OCI-LY1 (cell line): ENCODE measurements around the gene BEND6.

ENCODE experiments used
- H2AFZ ChIP-seq: fragments of 200-600 bp; sonication (generic), shearing (Covaris generic); 2 replicates; pipeline ENCODE4 v1.6.0; 2014; ENCODE audit warnings: antibody characterized with exemption, mild to moderate bottlenecking, low read length
- H3F3A ChIP-seq: fragments of 200-600 bp; sonication (generic), shearing (Covaris generic); 2 replicates; pipeline ENCODE4 v1.6.0; 2014; ENCODE audit warnings: mild to moderate bottlenecking, antibody characterized with exemption, low read length, moderate library complexity; ENCODE audit not compliant: insufficient read depth
- H3K27ac ChIP-seq: fragments of 200-600 bp; sonication (generic); 2 replicates; pipeline ENCODE4 v1.5.1; 2014; ENCODE audit warnings: low read length, mixed run types, mild to moderate bottlenecking, low read depth; ENCODE audit not compliant: poor library complexity, severe bottlenecking
- H3K27me3 ChIP-seq: fragments of 200-600 bp; sonication (generic); 2 replicates; pipeline ENCODE4 v1.6.0; 2014; ENCODE audit warnings: antibody characterized with exemption, mild to moderate bottlenecking, low read length, moderate library complexity; ENCODE audit not compliant: insufficient read depth
- H3K36me3 ChIP-seq: fragments of 200-600 bp; sonication (generic); 2 replicates; pipeline ENCODE4 v1.6.1; 2014; ENCODE audit warnings: mild to moderate bottlenecking, antibody characterized with exemption, low read length, moderate library complexity, mixed read lengths; ENCODE audit not compliant: insufficient read depth
- H3K4me1 ChIP-seq: fragments of 200-600 bp; sonication (generic); 2 replicates; pipeline ENCODE4 v1.5.1; 2014; ENCODE audit warnings: mild to moderate bottlenecking, low read length, moderate library complexity; ENCODE audit not compliant: insufficient read depth, severe bottlenecking
- H3K4me2 ChIP-seq: fragments of 200-600 bp; sonication (generic), shearing (Covaris generic); 2 replicates; pipeline ENCODE4 v1.6.1; 2014; ENCODE audit warnings: low read length
- H3K4me3 ChIP-seq: fragments of 200-600 bp; sonication (generic); 2 replicates; pipeline ENCODE4 v1.5.1; 2014; ENCODE audit warnings: low read length, low read depth, mild to moderate bottlenecking, mixed read lengths; ENCODE audit not compliant: poor library complexity, severe bottlenecking
- H3K79me2 ChIP-seq: fragments of 200-600 bp; shearing (Covaris generic); 2 replicates; pipeline ENCODE4 v1.6.1; 2016; ENCODE audit warnings: mixed run types, low read length, mixed read lengths; ENCODE audit not compliant: insufficient read depth
- H3K9ac ChIP-seq: fragments of 200-600 bp; sonication (generic), shearing (Covaris generic); 2 replicates; pipeline ENCODE4 v1.6.1; 2014; ENCODE audit warnings: mild to moderate bottlenecking, low read length, mixed read lengths
- H3K9me2 ChIP-seq: fragments of 200-600 bp; sonication (generic), shearing (Covaris generic); 2 replicates; pipeline ENCODE4 v1.6.1; 2014; ENCODE audit warnings: low read depth, mild to moderate bottlenecking, low read length, mixed read lengths
- H3K9me3 ChIP-seq: fragments of 200-600 bp; shearing (Covaris generic); 2 replicates; pipeline ENCODE4 v1.6.1; 2014; ENCODE audit warnings: low read length, mixed read lengths
- H4K20me1 ChIP-seq: fragments of 200-600 bp; sonication (generic), shearing (Covaris generic); 2 replicates; pipeline ENCODE4 v1.6.0; 2016; ENCODE audit warnings: mild to moderate bottlenecking, low read length; ENCODE audit not compliant: insufficient read depth
- EZH2 ChIP-seq: fragments of 200-600 bp; sonication (generic), shearing (Covaris generic); IDR thresholded peaks from 2 replicates; pipeline ENCODE4 v1.8.0; 2017; ENCODE audit warnings: borderline replicate concordance, mixed run types, mild to moderate bottlenecking, antibody characterized with exemption, low read length, moderate library complexity, mixed read lengths
- TF ChIP-seq, protein P1 (sequence below): fragments of 200-600 bp; sonication (generic), shearing (Covaris generic); IDR thresholded peaks from 2 replicates; pipeline ENCODE4 v1.5.1; 2017; ENCODE audit warnings: mild to moderate bottlenecking, antibody characterized with exemption, low read length, moderate library complexity, mixed read lengths

The BEND6 gene

DNA sequence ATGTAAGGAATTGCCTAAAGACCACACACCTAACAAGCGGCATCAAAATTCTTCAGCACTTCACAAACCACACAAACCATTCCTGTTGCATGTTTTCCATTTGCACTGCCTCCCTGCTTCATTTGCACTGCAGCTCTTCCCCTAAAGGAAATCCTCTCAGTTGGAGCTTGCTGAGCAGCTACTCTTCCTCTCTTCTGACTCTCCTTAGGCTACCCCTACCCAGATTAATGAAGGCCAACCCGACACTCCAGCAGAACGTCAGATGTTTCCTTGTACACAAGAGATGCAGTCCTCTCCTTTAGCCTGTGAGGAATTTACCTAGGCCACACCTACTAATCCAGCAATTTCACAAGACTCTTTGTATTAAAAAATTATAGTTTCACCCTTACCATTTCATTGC is 8.1 kb downstream of the BEND6 start:
- Histone ChIP-seq H3K4me2 (no peak overlapping the region), H3K4me1 (no peaks in the 10 kb centered on the region), H3K36me3 (no peaks in the 10 kb centered on the region), H3K27ac (no peak overlapping the region), H3F3A (no peaks in the 10 kb centered on the region), H4K20me1 (no peaks in the 10 kb centered on the region), H3K9me2 (no peaks in the 10 kb centered on the region), H3K4me3 (no peak overlapping the region), H3K79me2 (no peaks in the 10 kb centered on the region), H3K27me3 (no peaks in the 10 kb centered on the region), H2AFZ (no peak overlapping the region), H3K9ac (no peak overlapping the region), H3K9me3 (no peaks in the 10 kb centered on the region)
- no peak for TF ChIP-seq EZH2
- TF ChIP-seq, protein P1, sequence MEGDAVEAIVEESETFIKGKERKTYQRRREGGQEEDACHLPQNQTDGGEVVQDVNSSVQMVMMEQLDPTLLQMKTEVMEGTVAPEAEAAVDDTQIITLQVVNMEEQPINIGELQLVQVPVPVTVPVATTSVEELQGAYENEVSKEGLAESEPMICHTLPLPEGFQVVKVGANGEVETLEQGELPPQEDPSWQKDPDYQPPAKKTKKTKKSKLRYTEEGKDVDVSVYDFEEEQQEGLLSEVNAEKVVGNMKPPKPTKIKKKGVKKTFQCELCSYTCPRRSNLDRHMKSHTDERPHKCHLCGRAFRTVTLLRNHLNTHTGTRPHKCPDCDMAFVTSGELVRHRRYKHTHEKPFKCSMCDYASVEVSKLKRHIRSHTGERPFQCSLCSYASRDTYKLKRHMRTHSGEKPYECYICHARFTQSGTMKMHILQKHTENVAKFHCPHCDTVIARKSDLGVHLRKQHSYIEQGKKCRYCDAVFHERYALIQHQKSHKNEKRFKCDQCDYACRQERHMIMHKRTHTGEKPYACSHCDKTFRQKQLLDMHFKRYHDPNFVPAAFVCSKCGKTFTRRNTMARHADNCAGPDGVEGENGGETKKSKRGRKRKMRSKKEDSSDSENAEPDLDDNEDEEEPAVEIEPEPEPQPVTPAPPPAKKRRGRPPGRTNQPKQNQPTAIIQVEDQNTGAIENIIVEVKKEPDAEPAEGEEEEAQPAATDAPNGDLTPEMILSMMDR, result no peak

DNA sequence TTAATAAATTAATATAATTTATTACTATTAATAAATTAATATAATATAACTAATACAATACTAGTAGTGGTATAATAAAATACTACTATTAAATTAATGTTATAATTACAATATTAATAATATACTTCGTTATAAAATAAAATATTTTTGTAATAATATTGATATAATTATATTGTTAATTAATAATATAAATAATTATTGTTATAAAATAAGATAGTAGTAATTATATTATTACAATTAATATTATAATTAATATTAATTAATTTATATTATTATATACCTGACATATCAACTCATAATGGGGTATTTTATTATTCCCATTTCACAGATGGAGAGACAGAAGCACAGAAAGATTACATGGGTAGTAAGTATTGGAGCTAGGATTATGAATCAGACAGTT is 8.9 kb downstream of the BEND6 start:
- H2AFZ ChIP-seq, result no peak overlapping the region
- no peaks in the 10 kb centered on the region for H4K20me1 ChIP-seq
- H3K27ac ChIP-seq, result no peak overlapping the region
- H3K9ac ChIP-seq, result no peak overlapping the region
- no peaks in the 10 kb centered on the region for H3F3A ChIP-seq
- no peaks in the 10 kb centered on the region for H3K27me3 ChIP-seq
- no peaks in the 10 kb centered on the region for H3K79me2 ChIP-seq
- H3K4me3 ChIP-seq, result no peak overlapping the region
- no peaks in the 10 kb centered on the region for H3K36me3 ChIP-seq
- H3K9me2 ChIP-seq, result no peaks in the 10 kb centered on the region
- no peaks in the 10 kb centered on the region for H3K4me1 ChIP-seq
- no peak for TF ChIP-seq EZH2
- TF ChIP-seq, protein P1, result no peak
- H3K9me3 ChIP-seq, result no peaks in the 10 kb centered on the region
- no peak overlapping the region for H3K4me2 ChIP-seq

DNA sequence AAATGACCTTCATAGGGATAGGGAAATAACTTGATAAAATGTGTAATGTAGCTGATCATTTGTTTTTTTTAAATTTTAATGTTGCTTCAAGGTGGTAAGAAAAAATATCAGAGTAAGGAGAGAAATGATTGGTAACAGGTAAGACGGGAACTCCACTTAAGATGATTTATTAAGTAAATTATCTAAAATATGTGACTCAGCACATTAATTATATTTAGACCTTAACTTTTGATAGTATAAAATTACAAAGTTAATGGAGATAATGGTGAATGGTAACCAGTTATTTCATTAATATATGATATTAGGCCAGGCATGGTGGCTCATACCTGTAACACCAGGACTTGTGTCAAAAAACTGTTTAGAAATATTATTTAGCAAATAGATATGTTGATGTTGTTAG is 10.2 kb downstream of the BEND6 start:
- Histone ChIP-seq H3K36me3 (no peaks in the 10 kb centered on the region), H3K4me2 (no peak overlapping the region), H3K9ac (no peak overlapping the region), H3K27ac (no peak overlapping the region), H3K9me3 (no peaks in the 10 kb centered on the region), H3K27me3 (no peaks in the 10 kb centered on the region), H3K79me2 (no peaks in the 10 kb centered on the region), H3F3A (no peaks in the 10 kb centered on the region), H3K4me3 (no peak overlapping the region), H3K4me1 (no peaks in the 10 kb centered on the region), H2AFZ (no peak overlapping the region), H4K20me1 (no peaks in the 10 kb centered on the region), H3K9me2 (no peaks in the 10 kb centered on the region)
- TF ChIP-seq, protein P1, result no peak
- no peak for TF ChIP-seq EZH2
